Breast epithelium (tissue), 4 donors: ENCODE data around the gene DSCAM. TPM values are rescaled to one million over a fixed set of nuclear protein-coding genes. Genes with fewer than 3 reads are reported as not detected.

Experiments
- DNase-seq, 2 donors: peaks; one replicate each; pipeline ENCODE4 v3.0.0-alpha.2; 2019; ENCODE audit warnings: low spot score in 2 of 2
- H3K27ac ChIP-seq, 2 donors: fragments of 200-600 bp; sonication (generic) in 1 of 2; one replicate each; pipeline ENCODE4 v1.5.1; 2016 to 2019; ENCODE audit warnings: mild to moderate bottlenecking in 1 of 2
- H3K27me3 ChIP-seq, 2 donors: fragments of 200-600 bp; sonication (generic) in 1 of 2; one replicate each; pipeline versions ENCODE4 v1.5.1 to v1.6.0; 2017 to 2019; ENCODE audit warnings: control low read depth in 1 of 2, mild to moderate bottlenecking in 1 of 2
- H3K36me3 ChIP-seq: fragments of 200-600 bp; one replicate; pipeline ENCODE4 v1.5.1; 2019
- H3K4me1 ChIP-seq, 2 donors: fragments of 200-600 bp; sonication (generic); one replicate each; pipeline ENCODE4 v1.5.1; 2016 to 2019; ENCODE audit warnings: control low read depth in 1 of 2
- H3K4me3 ChIP-seq, 3 donors: fragments of 200-600 bp; sonication (generic); 1 replicate in 2 of 3; 2 replicates in 1 of 3; pipeline ENCODE4 v1.5.1; 2016 to 2019; ENCODE audit warnings: mild to moderate bottlenecking in 3 of 3, moderate library complexity in 2 of 3
- H3K9me3 ChIP-seq, 2 donors: fragments of 200-600 bp; sonication (generic) in 1 of 2; one replicate each; pipeline ENCODE4 v1.5.1; 2016 to 2019; ENCODE audit warnings: control low read depth in 1 of 2
- CTCF ChIP-seq, 3 donors: fragments of 450-650 bp; IDR thresholded peaks; one replicate each; pipeline ENCODE4 v1.5.1; 2016 to 2017; ENCODE audit warnings: antibody characterized with exemption in 3 of 3, mild to moderate bottlenecking in 3 of 3, moderate library complexity in 3 of 3
- POLR2A ChIP-seq: fragments of 450-650 bp; IDR thresholded peaks from one replicate; pipeline ENCODE4 v1.6.1; 2016; ENCODE audit warnings: antibody characterized with exemption, mild to moderate bottlenecking, moderate library complexity
- POLR2AphosphoS5 ChIP-seq, 3 donors: sonication (generic); formaldehyde crosslinking; IDR thresholded peaks; one replicate each; pipeline ENCODE4 v1.6.1; 2017; ENCODE audit warnings: antibody characterized with exemption in 3 of 3
- intact Hi-C: fragments of 100-400 bp; cut with DNase I; formaldehyde crosslinking; loops from one replicate; pipeline ENCODE4 v1.15.1; 2023; ENCODE audit warnings: low total_unique reads
- total RNA-seq, 3 donors: library from RNA; depleted of rRNA; stranded (reverse); fragments of >200 nt; gene quantifications; one replicate each; pipeline ENCODE4 v1.1.0, GENCODE V29; 2016

DSCAM gene
- total RNA-seq, 3 donors from 2014 or later = 0.33 to 0.44 TPM; not detected in 1

- DNase-seq = no peak
- no peaks in the 10 kb centered on the region for H3K36me3 ChIP-seq
- intact Hi-C loops = no loop called here
- H3K9me3 ChIP-seq = no peaks in the 10 kb centered on the region
- no peak for TF ChIP-seq POLR2AphosphoS5 (IDR thresholded peaks at IDR 0.05)
- no peaks in the 10 kb centered on the region for H3K4me1 ChIP-seq
- H3K27ac ChIP-seq = no peak overlapping the region
- no peak overlapping the region for H3K4me3 ChIP-seq
- no peaks in the 10 kb centered on the region for H3K27me3 ChIP-seq
Measured at GRCh38 chr21:40681164-40681859, 165.6 kb downstream of the DSCAM start.

- H3K36me3 ChIP-seq = no peaks in the 10 kb centered on the region
- H3K4me3 ChIP-seq = no peak overlapping the region
- DNase-seq = no peak
- no peaks in the 10 kb centered on the region for H3K9me3 ChIP-seq
- no peaks in the 10 kb centered on the region for H3K4me1 ChIP-seq
- intact Hi-C loops = no loop called here
- TF ChIP-seq POLR2A (no peak), CTCF (IDR thresholded peaks at IDR 0.05) (no peak), POLR2AphosphoS5 (IDR thresholded peaks at IDR 0.05) (no peak)
- no peaks in the 10 kb centered on the region for H3K27me3 ChIP-seq
- no peak overlapping the region for H3K27ac ChIP-seq
Measured at GRCh38 chr21:40680311-40680710, 166.6 kb downstream of the DSCAM start.

- Histone ChIP-seq H3K4me1 (no peaks in the 10 kb centered on the region), H3K27ac (no peak overlapping the region), H3K27me3 (no peaks in the 10 kb centered on the region), H3K36me3 (no peaks in the 10 kb centered on the region), H3K4me3 (peak overlapping the region in 2 of 3 donors; percentile 4 to 39), H3K9me3 (no peaks in the 10 kb centered on the region)
- DNase-seq = no peak
- TF ChIP-seq CTCF (IDR thresholded peaks at IDR 0.05) (no peak), POLR2A (no peak), POLR2AphosphoS5 (IDR thresholded peaks at IDR 0.05) (no peak)
- intact Hi-C loops = no loop called here
Measured at GRCh38 chr21:40678681-40679284, 168.2 kb downstream of the DSCAM start.

- Histone ChIP-seq H3K4me1 (no peaks in the 10 kb centered on the region), H3K27ac (no peak overlapping the region), H3K27me3 (no peaks in the 10 kb centered on the region), H3K4me3 (no peak overlapping the region), H3K36me3 (no peaks in the 10 kb centered on the region), H3K9me3 (no peaks in the 10 kb centered on the region)
- intact Hi-C loops = no loop called here
- no peak for TF ChIP-seq POLR2A
- TF ChIP-seq CTCF (IDR thresholded peaks at IDR 0.05) = no peak
- TF ChIP-seq POLR2AphosphoS5 (IDR thresholded peaks at IDR 0.05) = no peak
- DNase-seq = no peak
Measured at GRCh38 chr21:40675017-40675416, 171.9 kb downstream of the DSCAM start.

GRCh38 chr21:40672602-40673001 lies 174.4 kb downstream of the DSCAM start:
- no peak for DNase-seq
- H3K4me1 ChIP-seq = no peaks in the 10 kb centered on the region
- H3K27ac ChIP-seq = no peak overlapping the region
- no peaks in the 10 kb centered on the region for H3K9me3 ChIP-seq
- TF ChIP-seq POLR2A (no peak), CTCF (IDR thresholded peaks at IDR 0.05) (no peak), POLR2AphosphoS5 (IDR thresholded peaks at IDR 0.05) (no peak)
- H3K27me3 ChIP-seq = no peaks in the 10 kb centered on the region
- H3K36me3 ChIP-seq = no peaks in the 10 kb centered on the region
- H3K4me3 ChIP-seq = no peak overlapping the region
- intact Hi-C loops = no loop called here
